ENCODE data around the gene SLC6A6.

DNA sequence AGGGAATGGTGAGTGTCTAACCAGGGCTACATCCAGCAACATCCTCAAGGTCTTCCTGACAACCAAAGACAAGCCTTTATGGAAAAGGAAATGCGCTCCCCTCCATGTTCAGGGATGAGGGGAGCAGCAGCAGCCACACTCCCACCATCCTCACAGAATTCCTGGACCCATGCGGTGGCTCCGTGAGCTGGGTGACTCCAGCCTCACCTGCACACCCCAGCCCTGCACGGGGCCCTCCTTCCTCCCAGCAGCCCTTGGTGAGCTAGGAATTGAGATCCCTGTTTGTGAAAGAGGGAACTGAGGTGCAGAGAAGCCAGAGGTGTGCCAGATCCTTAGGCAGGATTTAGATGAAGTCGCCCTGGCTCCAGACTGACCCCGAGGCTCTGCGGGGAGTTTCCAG is 85.4 kb downstream of the SLC6A6 start:
- TF ChIP-seq, protein P1, sequence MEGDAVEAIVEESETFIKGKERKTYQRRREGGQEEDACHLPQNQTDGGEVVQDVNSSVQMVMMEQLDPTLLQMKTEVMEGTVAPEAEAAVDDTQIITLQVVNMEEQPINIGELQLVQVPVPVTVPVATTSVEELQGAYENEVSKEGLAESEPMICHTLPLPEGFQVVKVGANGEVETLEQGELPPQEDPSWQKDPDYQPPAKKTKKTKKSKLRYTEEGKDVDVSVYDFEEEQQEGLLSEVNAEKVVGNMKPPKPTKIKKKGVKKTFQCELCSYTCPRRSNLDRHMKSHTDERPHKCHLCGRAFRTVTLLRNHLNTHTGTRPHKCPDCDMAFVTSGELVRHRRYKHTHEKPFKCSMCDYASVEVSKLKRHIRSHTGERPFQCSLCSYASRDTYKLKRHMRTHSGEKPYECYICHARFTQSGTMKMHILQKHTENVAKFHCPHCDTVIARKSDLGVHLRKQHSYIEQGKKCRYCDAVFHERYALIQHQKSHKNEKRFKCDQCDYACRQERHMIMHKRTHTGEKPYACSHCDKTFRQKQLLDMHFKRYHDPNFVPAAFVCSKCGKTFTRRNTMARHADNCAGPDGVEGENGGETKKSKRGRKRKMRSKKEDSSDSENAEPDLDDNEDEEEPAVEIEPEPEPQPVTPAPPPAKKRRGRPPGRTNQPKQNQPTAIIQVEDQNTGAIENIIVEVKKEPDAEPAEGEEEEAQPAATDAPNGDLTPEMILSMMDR (IDR thresholded peaks at IDR 0.05; ENCODE audit: insufficient read depth, low read length, poor library complexity, severe bottlenecking) = no peak
- TF ChIP-seq EZH2phosphoT487 (conservative IDR thresholded peaks at IDR 0.05; ENCODE audit: low read length) = no peak

Measured in SU-DHL-6 (cell line).